SU-DHL-6 (cell line): ENCODE data around the gene SFSWAP.
"Not testable (repeated sequence)": the region's sequence is repeated elsewhere in the genome, so short reads cannot be mapped to it uniquely, and the experiment has no call there.

Experiments used
- H2AFZ ChIP-seq: fragments of 200-600 bp; sonication (generic); 2 replicates; pipeline ENCODE4 v1.6.1; 2014; ENCODE audit warnings: low read depth, mild to moderate bottlenecking, moderate library complexity, mixed read lengths, antibody characterized with exemption, low read length; ENCODE audit not compliant: severe bottlenecking
- H3F3A ChIP-seq: fragments of 200-600 bp; shearing (Covaris generic); 2 replicates; pipeline ENCODE4 v1.6.0; 2016; ENCODE audit warnings: antibody characterized with exemption, mild to moderate bottlenecking; ENCODE audit not compliant: insufficient read depth
- H3K27ac ChIP-seq: fragments of 200-600 bp; sonication (generic); 2 replicates; pipeline ENCODE4 v1.5.1; 2016; ENCODE audit warnings: low read depth, mild to moderate bottlenecking, low read length, moderate library complexity, mixed read lengths
- H3K27me3 ChIP-seq: fragments of 200-600 bp; sonication (generic), shearing (Covaris generic); 2 replicates; pipeline ENCODE4 v1.6.0; 2014; ENCODE audit warnings: mild to moderate bottlenecking, low read length
- H3K36me3 ChIP-seq: fragments of 200-600 bp; sonication (generic); 2 replicates; pipeline ENCODE4 v1.6.1; 2014; ENCODE audit warnings: mild to moderate bottlenecking, low read length, mixed read lengths
- H3K4me2 ChIP-seq: fragments of 300-600, 200-600 bp; shearing (Covaris generic), sonication (generic); 2 replicates; pipeline ENCODE4 v1.6.0; 2014; ENCODE audit warnings: low read length, low read depth, mild to moderate bottlenecking; ENCODE audit not compliant: poor library complexity, severe bottlenecking
- H3K4me3 ChIP-seq: fragments of 200-600 bp; sonication (generic); 2 replicates; pipeline ENCODE4 v1.5.1; 2014; ENCODE audit warnings: antibody characterized with exemption, low read length, mild to moderate bottlenecking, mixed read lengths; ENCODE audit not compliant: insufficient read depth, poor library complexity, severe bottlenecking
- H3K79me2 ChIP-seq: fragments of 200-600 bp; sonication (generic); 2 replicates; pipeline ENCODE4 v1.6.1; 2014; ENCODE audit warnings: mild to moderate bottlenecking, low read length, moderate library complexity; ENCODE audit not compliant: insufficient read depth
- H3K9ac ChIP-seq: fragments of 200-600 bp; sonication (generic); 2 replicates; pipeline ENCODE4 v1.7.0; 2014; ENCODE audit warnings: mild to moderate bottlenecking, low read length
- H3K9me2 ChIP-seq: fragments of 200-600 bp; sonication (generic); replicated peaks from 2 replicates; pipeline ENCODE4 v1.6.1; 2014; ENCODE audit warnings: low read length; ENCODE audit not compliant: insufficient read depth
- H3K9me3 ChIP-seq: fragments of 200-600 bp; sonication (generic); 2 replicates; pipeline ENCODE4 v1.6.1; 2014; ENCODE audit warnings: low read length, mixed read lengths; ENCODE audit not compliant: insufficient read depth
- H4K20me1 ChIP-seq: fragments of 200-600 bp; sonication (generic); 2 replicates; pipeline ENCODE4 v1.6.1; 2014; ENCODE audit warnings: low read depth, mild to moderate bottlenecking, antibody characterized with exemption, low read length, moderate library complexity, mixed read lengths
- EZH2phosphoT487 ChIP-seq: fragments of 200-600 bp; sonication (generic), shearing (Covaris generic); conservative IDR thresholded peaks from 2 replicates; pipeline ENCODE4 v1.6.1; 2018; ENCODE audit warnings: mild to moderate bottlenecking, antibody characterized with exemption, low read length, moderate library complexity, mixed read lengths
- TF ChIP-seq, protein P1 (sequence below): fragments of 200-600 bp; sonication (generic); IDR thresholded peaks from one replicate; pipeline ENCODE4 v1.5.1; 2017; ENCODE audit warnings: antibody characterized with exemption, mild to moderate bottlenecking, low read length, moderate library complexity; ENCODE audit not compliant: insufficient read depth, poor library complexity, severe bottlenecking

SFSWAP gene

DNA sequence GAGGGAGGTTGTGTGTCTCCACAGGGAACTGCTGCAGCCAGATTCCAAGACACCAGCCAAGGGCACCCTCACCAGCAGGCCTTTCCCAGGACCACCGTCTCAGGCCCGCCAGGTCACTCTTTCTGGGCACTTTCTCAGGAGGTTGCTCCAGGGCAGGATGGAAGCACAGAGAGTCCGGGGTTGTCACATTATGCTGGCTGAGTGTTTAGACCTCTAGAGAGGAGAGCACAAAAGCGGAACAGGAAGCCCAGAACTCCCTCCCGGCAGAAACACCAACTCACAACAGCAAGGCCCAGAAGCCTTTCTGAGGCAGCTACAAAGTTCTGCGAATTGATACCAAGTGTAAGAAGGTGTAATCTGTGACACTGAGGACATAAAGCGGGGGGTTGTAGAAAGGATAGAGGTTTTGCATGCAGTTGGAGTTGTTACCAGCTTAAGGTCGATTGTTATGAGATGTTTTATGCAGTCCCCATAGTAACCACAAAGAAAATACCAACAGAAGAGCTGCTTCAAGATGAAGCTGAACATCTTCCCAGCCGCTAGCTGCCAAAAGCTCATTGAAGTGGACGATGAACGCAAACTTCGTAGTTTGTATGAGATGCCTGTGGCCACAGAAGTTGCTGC, 43.8 kb upstream of the SFSWAP start:
- not testable (repeated sequence) for H3K4me3 ChIP-seq, H3F3A ChIP-seq, H3K4me2 ChIP-seq, H3K27ac ChIP-seq, H3K9me2 ChIP-seq, H3K79me2 ChIP-seq, H3K9ac ChIP-seq, H3K36me3 ChIP-seq, H3K9me3 ChIP-seq, H4K20me1 ChIP-seq, H2AFZ ChIP-seq, H3K27me3 ChIP-seq

DNA sequence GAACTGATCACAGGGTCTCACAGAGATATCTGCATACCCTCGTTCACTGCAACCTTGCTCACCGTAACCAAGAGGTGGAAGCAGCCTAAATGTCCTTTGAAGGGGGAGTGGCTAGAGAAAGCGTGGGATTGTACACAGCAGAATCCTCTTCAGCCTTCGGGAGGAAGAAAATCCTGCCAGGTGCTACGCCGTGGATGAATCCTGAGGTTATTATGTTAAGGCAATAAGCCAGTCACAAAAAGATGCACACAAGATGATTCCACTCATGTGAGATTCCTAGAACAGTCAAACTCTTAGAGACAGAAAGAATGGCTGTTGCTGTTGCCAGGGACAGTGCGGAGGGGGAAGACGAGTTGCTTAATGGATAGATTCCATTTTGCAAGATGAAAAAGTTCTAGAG, 39.6 kb upstream of the SFSWAP start:
- no peaks in the 10 kb centered on the region for H3K9me3 ChIP-seq

DNA sequence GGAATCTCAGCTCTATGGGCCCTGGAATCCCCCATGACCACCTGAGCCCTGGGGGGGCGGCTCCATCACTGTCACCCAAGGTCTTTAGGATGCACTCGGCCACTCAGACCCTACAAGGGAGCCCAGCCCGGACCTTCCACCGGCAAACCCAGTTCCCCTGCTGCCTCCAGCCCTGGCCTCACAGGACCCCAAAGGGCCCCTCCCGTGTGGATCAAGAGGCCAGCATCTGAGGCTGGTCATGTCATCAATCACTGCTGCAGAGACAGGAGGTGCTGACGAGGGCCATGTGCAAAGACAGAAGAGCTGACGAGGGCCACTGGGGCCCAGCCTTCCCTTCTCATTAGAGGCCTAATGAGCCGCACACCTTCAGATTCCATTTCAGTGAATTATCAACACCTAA, 39.0 kb upstream of the SFSWAP start:
- no peaks in the 10 kb centered on the region for H3K9me2 ChIP-seq
- H4K20me1 ChIP-seq, result no peaks in the 10 kb centered on the region
- no peak overlapping the region for H3K4me3 ChIP-seq
- no peak overlapping the region for H3K4me2 ChIP-seq
- no peaks in the 10 kb centered on the region for H3K9me3 ChIP-seq
- H3K36me3 ChIP-seq, result no peaks in the 10 kb centered on the region
- no peaks in the 10 kb centered on the region for H3K79me2 ChIP-seq
- H3K27ac ChIP-seq, result no peak overlapping the region
- no peaks in the 10 kb centered on the region for H3F3A ChIP-seq
- TF ChIP-seq, protein P1, sequence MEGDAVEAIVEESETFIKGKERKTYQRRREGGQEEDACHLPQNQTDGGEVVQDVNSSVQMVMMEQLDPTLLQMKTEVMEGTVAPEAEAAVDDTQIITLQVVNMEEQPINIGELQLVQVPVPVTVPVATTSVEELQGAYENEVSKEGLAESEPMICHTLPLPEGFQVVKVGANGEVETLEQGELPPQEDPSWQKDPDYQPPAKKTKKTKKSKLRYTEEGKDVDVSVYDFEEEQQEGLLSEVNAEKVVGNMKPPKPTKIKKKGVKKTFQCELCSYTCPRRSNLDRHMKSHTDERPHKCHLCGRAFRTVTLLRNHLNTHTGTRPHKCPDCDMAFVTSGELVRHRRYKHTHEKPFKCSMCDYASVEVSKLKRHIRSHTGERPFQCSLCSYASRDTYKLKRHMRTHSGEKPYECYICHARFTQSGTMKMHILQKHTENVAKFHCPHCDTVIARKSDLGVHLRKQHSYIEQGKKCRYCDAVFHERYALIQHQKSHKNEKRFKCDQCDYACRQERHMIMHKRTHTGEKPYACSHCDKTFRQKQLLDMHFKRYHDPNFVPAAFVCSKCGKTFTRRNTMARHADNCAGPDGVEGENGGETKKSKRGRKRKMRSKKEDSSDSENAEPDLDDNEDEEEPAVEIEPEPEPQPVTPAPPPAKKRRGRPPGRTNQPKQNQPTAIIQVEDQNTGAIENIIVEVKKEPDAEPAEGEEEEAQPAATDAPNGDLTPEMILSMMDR, result no peak
- no peak for TF ChIP-seq EZH2phosphoT487
- H3K9ac ChIP-seq, result no peak overlapping the region
- H2AFZ ChIP-seq, result no peak overlapping the region
- no peaks in the 10 kb centered on the region for H3K27me3 ChIP-seq

More for the DNA sequence above, 39.6 kb upstream of the SFSWAP start:
- no peaks in the 10 kb centered on the region for H3K27me3 ChIP-seq
- no peak overlapping the region for H2AFZ ChIP-seq
- no peaks in the 10 kb centered on the region for H3K36me3 ChIP-seq
- H3K9me2 ChIP-seq, result no peaks in the 10 kb centered on the region
- H3K9ac ChIP-seq, result no peak overlapping the region
- no peak for TF ChIP-seq EZH2phosphoT487
- TF ChIP-seq, protein P1, result no peak
- no peaks in the 10 kb centered on the region for H3K79me2 ChIP-seq
- no peak overlapping the region for H3K27ac ChIP-seq
- H3K4me2 ChIP-seq, result no peak overlapping the region
- no peak overlapping the region for H3K4me3 ChIP-seq
- no peaks in the 10 kb centered on the region for H3F3A ChIP-seq
- H4K20me1 ChIP-seq, result no peaks in the 10 kb centered on the region

DNA sequence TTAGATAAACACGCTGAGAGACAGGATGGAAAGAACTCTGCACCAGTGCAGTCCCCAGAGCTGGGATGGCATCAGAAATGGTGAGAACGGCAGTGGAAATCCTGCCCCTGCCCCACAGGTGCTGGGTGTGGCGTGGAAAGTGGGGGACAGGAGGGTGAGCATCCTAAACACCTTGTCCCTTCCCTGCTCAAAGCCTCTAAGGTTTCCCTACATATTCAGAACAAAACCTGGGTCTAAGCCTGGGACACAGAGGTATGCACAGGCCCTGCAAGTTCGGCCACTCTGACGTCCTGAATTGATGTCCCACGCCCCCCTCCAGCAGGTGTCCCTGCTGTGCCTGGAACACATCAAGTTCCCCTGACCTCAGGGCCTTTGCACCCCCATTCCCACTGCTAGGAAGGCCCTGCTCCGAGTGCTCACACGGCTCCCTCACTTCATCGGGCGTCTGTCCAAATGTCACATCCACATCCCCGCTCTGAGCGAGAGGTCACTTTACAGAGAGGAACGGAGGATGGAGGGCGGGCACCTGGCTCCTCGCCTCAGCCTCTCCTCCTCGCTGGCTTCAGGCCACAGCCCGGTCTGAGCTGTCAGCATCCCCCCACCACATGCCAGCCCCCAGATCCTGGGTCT, 38.5 kb upstream of the SFSWAP start:
- Histone ChIP-seq H3K36me3 (no peaks in the 10 kb centered on the region), H3K9ac (no peak overlapping the region), H3K27me3 (no peaks in the 10 kb centered on the region), H3K27ac (no peak overlapping the region), H2AFZ (no peak overlapping the region), H3K9me3 (no peaks in the 10 kb centered on the region), H3K4me2 (no peak overlapping the region), H4K20me1 (no peaks in the 10 kb centered on the region), H3F3A (no peaks in the 10 kb centered on the region), H3K9me2 (no peaks in the 10 kb centered on the region), H3K79me2 (no peaks in the 10 kb centered on the region), H3K4me3 (no peak overlapping the region)
- no peak for TF ChIP-seq EZH2phosphoT487
- TF ChIP-seq, protein P1, result no peak
